HAP-1 (cell line): ENCODE data around the gene NEK7.

ENCODE experiments used
- DNase-seq, 2 experiments: peaks; one replicate each; pipeline ENCODE4 v3.0.0-alpha.2; 2016 to 2020; ENCODE audit warnings: low spot score in 2 of 2
- H3K27me3 ChIP-seq: fragments of 250-450 bp; sonication (Bioruptor Pico); 2 replicates; pipeline ENCODE4 v1.5.1; 2020; ENCODE audit warnings: low read depth, mild to moderate bottlenecking, moderate library complexity
- H3K36me3 ChIP-seq: fragments of 250-450 bp; sonication (Bioruptor Pico); replicated peaks from 2 replicates; pipeline ENCODE4 v1.5.1; 2020; ENCODE audit warnings: mild to moderate bottlenecking
- H3K4me1 ChIP-seq: fragments of 250-450 bp; sonication (Bioruptor Pico); 2 replicates; pipeline ENCODE4 v1.5.1; 2020; ENCODE audit warnings: mild to moderate bottlenecking
- H3K4me3 ChIP-seq: fragments of 250-450 bp; sonication (Bioruptor Pico); 2 replicates; pipeline ENCODE4 v1.5.1; 2020; ENCODE audit warnings: mild to moderate bottlenecking, moderate library complexity
- H3K9me3 ChIP-seq: fragments of 250-450 bp; sonication (Bioruptor Pico); 2 replicates; pipeline ENCODE4 v1.5.1; 2020; ENCODE audit warnings: mild to moderate bottlenecking, moderate library complexity
- in situ Hi-C: fragments of 300-500 bp; cut with MboI; formaldehyde crosslinking; loops from 3 replicates; pipeline ENCODE4 v1.14.3; 2020; ENCODE audit warnings: low sequenced_read_pairs, inconsistent platforms, mixed read lengths

Gene NEK7

DNA sequence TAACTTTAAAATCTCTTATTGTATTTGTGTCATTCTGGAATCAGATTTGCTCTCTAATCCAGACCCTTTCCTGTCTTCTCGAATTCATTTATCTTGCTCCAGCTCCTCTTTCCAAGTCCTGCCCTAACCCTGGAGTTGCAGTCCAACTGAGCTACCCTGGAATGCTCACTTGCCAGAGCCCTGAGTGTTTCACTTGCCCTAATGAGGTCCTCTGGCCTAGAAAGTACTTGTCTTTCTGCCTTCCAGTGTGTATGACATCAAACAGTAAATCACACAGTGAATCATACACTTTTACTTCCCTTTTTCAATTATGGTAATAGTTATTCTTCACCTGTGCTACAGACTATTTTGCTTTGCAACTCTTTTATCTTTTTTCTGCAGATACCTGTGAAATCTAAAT is 96.9 kb downstream of the NEK7 start:
- Histone ChIP-seq H3K36me3 (no peaks in the 10 kb centered on the region), H3K4me1 (peaks cover 5% of the 10 kb centered on the region; the same call in 1 of the 2 replicates), H3K9me3 (no peaks in the 10 kb centered on the region), H3K27me3 (no peaks in the 10 kb centered on the region), H3K4me3 (no peak overlapping the region)
- no peak for DNase-seq
- in situ Hi-C loops = no loop called here

DNA sequence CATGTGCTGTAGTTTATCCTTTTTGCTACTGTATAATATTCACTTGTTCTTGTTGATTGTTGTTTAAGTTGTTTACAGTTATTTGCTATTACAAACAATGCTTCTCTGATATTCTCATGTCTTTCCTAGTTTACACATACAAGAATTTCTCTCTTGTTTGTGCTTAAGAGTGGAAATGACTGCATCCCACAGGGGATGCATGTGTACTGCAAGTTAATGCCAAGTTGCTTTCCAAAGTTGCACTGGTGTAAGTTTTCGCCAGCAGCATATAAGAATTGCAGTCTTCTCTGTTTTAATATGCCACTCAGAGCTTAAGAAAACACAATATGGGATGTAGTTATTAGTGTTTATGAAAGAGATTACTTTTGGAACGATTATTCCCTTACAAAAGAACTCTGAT is 97.7 kb downstream of the NEK7 start:
- peak; percentile 9 to 10 for DNase-seq
- in situ Hi-C loops = no loop called here
- H3K4me3 ChIP-seq = no peak overlapping the region

DNA sequence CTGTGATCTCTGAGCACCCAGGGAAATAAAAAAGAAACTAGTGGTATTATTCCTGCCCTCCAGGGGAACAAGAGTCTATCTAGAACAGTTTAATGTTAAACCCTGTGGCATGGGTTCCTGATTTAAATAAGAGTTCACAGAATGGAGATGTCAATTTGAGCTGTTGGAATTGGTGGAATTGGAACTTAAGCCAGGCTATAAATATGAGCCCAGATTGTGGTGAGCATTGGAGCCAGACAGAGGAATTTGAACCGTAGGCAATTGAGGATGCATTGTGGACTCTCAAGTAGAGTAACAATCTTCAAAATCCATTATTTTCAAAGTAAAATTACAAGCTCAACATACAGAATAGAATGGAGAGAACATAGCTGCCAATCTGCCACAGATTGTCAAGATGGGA is 98.2 kb downstream of the NEK7 start:
- Histone ChIP-seq H3K4me1 (peaks cover 5% of the 10 kb centered on the region; the same call in 1 of the 2 replicates), H3K27me3 (no peaks in the 10 kb centered on the region), H3K9me3 (no peaks in the 10 kb centered on the region), H3K4me3 (no peak overlapping the region), H3K36me3 (no peaks in the 10 kb centered on the region)
- in situ Hi-C loops = no loop called here
- peak in 1 of 2 experiments; percentile 26 for DNase-seq

More for the DNA sequence above, 97.7 kb downstream of the NEK7 start:
- no peaks in the 10 kb centered on the region for H3K9me3 ChIP-seq
- H3K36me3 ChIP-seq = no peaks in the 10 kb centered on the region
- H3K4me1 ChIP-seq = peaks cover 5% of the 10 kb centered on the region; the same call in 1 of the 2 replicates
- H3K27me3 ChIP-seq = no peaks in the 10 kb centered on the region

DNA sequence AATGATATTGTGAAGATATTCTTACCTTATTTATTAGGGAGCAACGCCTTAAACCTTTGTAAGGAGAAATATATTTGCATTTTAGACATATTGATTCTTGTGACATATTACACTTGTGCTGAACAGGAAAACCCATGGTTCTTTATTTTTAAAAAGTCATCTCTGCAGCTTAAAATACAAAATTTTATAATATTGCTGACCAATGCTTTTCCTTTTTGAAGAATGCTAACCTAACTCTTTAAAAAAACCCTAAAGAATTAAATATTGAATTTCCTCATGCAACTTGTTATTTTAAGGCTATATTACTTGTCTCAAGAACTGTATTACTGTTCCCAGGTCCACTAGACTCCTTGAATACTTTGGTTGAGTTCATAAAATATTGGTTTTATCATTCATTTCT is 99.0 kb downstream of the NEK7 start:
- in situ Hi-C loops = no loop called here
- no peak for DNase-seq
- H3K4me1 ChIP-seq = peaks cover 5% of the 10 kb centered on the region; the same call in 1 of the 2 replicates

DNA sequence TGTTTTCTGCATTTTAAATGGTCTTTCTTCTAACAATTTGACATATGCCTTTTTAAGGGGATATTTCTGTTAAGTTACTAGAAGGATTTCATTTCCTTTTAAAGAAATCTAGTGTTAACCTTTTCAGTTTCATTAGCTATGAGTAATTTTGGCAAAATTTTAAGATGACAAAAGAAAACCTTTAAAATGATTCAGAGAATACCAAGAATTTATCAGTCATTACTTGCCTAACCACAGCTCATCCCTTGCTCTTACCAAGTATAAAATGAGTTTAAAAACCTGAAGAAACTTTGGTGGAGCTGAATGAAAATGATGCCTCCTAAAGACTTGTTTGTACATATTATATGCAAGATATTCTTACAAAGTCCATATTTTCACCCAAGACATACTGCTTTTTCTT is 101.7 kb downstream of the NEK7 start:
- H3K36me3 ChIP-seq = no peaks in the 10 kb centered on the region
- no peaks in the 10 kb centered on the region for H3K9me3 ChIP-seq
- no peaks in the 10 kb centered on the region for H3K27me3 ChIP-seq
- no peak overlapping the region for H3K4me3 ChIP-seq
- H3K4me1 ChIP-seq = peaks cover 5% of the 10 kb centered on the region; the same call in 1 of the 2 replicates
- no peak for DNase-seq
- in situ Hi-C loops = no loop called here

More for the DNA sequence above, 99.0 kb downstream of the NEK7 start:
- H3K27me3 ChIP-seq = no peaks in the 10 kb centered on the region
- H3K4me3 ChIP-seq = no peak overlapping the region
- H3K9me3 ChIP-seq = no peaks in the 10 kb centered on the region
- no peaks in the 10 kb centered on the region for H3K36me3 ChIP-seq

DNA sequence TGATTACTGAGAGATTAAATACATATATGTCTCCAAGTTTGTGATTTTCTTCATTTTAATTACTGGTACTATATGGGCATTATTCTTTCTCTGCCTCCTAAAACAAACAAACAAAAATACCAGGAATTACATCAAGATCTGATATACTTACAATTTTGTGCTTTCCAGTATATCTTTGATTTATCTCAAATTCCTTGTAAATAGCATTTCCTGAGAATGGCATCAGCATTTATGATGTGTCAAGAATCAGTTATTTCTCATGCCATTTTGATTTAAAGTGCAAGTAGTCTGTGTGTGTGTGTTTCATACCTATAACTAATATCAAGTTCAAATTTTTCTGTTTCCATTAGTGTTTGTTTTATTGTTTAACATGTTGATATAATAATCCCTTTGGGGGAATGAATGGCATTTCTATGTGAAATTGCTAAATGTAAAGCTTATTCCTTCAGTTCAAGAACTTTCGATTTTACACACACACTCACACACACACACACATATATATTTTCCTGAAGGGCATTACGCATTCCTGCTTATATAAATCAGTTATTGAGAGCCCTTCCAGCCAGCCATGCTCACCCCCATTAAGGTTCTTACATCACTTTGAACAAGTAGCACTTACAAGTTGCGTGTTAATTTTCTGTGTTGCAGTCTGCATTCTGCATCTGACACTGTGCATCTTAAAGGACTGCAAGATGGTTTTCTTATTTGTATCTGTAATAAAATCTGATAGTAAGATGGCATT is 102.7 kb downstream of the NEK7 start:
- H3K4me3 ChIP-seq = no peak overlapping the region
- no peak for DNase-seq
- H3K4me1 ChIP-seq = peaks cover 5% of the 10 kb centered on the region; the same call in 1 of the 2 replicates
- H3K27me3 ChIP-seq = no peaks in the 10 kb centered on the region
- H3K9me3 ChIP-seq = no peaks in the 10 kb centered on the region
- no peaks in the 10 kb centered on the region for H3K36me3 ChIP-seq
- in situ Hi-C loops = no loop called here

DNA sequence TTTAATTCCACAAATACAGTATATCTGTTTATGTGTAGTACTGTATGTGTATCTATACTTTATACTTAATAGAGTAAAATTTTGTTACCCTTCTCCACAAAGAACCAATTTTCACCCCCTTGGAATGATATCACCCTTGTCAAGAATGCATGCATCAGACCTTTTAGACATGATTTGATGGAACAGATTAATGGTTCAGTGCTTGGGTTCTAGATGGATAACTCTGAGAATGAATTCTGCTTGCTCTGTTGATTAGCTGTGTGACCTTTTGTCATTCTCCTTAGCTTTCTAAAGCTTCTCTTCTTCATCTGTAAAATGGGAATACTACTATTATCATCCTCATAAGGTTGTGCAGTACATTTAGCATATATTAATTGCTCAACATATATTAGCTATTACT is 105.1 kb downstream of the NEK7 start:
- no peak for DNase-seq
- H3K4me3 ChIP-seq = no peak overlapping the region
- no peaks in the 10 kb centered on the region for H3K27me3 ChIP-seq
- H3K9me3 ChIP-seq = no peaks in the 10 kb centered on the region
- in situ Hi-C loops = no loop called here
- no peaks in the 10 kb centered on the region for H3K4me1 ChIP-seq
- no peaks in the 10 kb centered on the region for H3K36me3 ChIP-seq

DNA sequence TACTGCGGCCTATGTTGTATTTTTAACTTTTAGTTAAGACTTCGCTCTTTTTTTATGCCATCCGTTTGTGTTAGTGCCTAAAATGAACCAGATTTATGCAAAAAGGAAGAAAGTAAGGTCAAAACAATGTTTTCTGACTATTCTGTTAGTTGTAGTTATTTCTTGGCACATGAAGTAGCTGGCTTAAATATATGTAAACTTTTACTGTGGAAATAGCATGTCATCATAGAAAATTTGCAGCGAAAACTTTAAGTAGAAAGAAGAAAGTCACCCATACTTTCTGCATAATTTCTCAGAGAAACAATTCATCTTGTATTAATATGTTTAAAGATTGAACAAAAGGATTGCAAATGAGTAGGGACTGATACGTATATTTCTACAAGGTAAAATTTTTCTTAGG is 106.4 kb downstream of the NEK7 start:
- no peaks in the 10 kb centered on the region for H3K27me3 ChIP-seq
- H3K9me3 ChIP-seq = no peaks in the 10 kb centered on the region
- no peaks in the 10 kb centered on the region for H3K4me1 ChIP-seq
- H3K36me3 ChIP-seq = no peaks in the 10 kb centered on the region
- no peak overlapping the region for H3K4me3 ChIP-seq
- no peak for DNase-seq
- in situ Hi-C loops = no loop called here

DNA sequence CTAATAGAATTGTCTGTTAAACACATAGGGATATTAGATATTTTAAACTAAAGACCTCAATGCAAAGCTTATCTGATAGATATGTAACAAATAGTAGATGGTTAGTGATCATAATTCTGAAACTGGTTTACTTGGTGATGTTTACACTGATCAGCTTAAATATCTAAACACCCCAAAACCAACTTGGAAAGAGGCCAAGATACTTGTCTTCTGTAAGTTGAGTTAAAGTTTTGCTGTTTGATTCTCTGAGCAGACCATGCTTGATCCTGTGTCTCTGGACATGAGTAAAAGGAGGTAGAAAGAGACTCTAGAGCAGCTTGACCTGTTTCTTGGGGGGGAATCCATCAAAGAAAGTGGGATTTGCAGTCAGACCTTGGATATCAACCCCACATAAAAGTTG is 107.5 kb downstream of the NEK7 start:
- H3K27me3 ChIP-seq = no peaks in the 10 kb centered on the region
- no peak for DNase-seq
- no peaks in the 10 kb centered on the region for H3K9me3 ChIP-seq
- no peaks in the 10 kb centered on the region for H3K36me3 ChIP-seq
- in situ Hi-C loops = no loop called here
- H3K4me3 ChIP-seq = no peak overlapping the region
- H3K4me1 ChIP-seq = no peaks in the 10 kb centered on the region

DNA sequence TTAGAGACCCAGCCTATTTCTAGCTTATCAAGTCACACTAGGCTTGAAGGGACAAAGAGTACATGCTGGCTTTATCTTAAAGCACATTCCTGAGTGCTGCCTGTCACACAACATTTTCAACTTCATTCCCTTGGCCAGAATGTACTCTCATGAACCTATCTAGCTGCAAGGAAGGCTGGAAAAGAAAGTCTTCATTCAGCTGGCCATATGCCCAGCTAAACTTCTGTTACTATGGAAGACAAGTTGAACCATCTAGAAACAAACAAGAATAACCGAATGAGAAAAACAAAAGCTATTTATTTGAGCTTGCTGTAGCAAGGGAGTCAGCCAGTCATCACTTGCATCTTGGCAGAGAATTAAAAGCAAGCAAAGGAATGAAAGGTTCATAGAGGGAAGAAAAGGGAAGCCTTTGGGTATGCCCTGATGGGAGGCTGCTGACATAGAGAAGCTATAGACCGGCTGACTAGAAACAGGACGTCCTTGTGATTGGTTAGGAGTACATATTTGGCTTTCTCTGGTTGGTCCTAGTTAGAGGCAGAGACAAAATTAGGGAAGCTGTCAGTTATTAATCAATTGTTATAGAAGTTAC is 108.4 kb downstream of the NEK7 start:
- Histone ChIP-seq H3K4me1 (no peaks in the 10 kb centered on the region), H3K27me3 (no peaks in the 10 kb centered on the region), H3K4me3 (no peak overlapping the region), H3K36me3 (no peaks in the 10 kb centered on the region), H3K9me3 (no peaks in the 10 kb centered on the region)
- no peak for DNase-seq
- in situ Hi-C loops = no loop called here

DNA sequence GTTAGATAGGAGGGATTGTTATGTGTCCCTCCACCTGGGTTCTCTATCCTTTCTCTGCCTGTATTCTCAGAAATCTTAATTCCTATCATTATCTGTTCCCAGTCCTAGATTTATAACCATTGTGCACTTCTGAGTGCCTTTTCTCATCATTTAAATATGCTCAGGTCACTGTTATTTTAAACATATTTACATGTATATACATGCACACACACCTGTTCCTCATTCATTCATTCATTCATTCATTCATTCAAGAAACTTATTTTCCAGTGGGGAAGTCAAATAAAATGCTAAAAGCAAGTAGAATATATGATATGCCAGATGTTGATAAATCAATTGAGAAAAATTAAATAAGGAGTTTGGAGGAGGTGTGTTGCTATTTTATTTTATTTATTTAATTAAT is 110.3 kb downstream of the NEK7 start:
- H3K4me1 ChIP-seq = no peaks in the 10 kb centered on the region
- in situ Hi-C loops = no loop called here
- no peaks in the 10 kb centered on the region for H3K36me3 ChIP-seq
- no peaks in the 10 kb centered on the region for H3K27me3 ChIP-seq
- no peak overlapping the region for H3K4me3 ChIP-seq
- DNase-seq = no peak
- H3K9me3 ChIP-seq = no peaks in the 10 kb centered on the region

DNA sequence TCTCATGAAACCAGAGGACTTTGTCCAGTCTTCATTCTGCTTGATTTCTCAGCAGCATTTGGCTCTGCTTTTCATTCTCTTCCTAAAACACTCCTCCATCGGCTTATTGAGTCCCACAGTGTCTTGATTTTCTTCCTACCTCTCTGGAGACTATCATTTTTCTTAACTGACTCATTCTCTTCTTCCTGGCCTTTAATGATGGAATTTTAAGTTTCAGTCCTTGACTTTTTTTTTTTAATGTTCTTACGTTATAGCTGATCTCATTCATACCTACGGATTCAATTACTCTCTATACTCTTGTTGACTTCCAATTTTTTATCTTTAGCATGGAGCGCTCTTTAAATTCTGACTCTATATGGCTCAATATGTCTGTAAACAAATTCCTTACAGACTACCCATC is 111.1 kb downstream of the NEK7 start:
- no peak overlapping the region for H3K4me3 ChIP-seq
- no peaks in the 10 kb centered on the region for H3K4me1 ChIP-seq
- no peak for DNase-seq
- H3K9me3 ChIP-seq = no peaks in the 10 kb centered on the region
- H3K36me3 ChIP-seq = no peaks in the 10 kb centered on the region
- in situ Hi-C loops = no loop called here
- no peaks in the 10 kb centered on the region for H3K27me3 ChIP-seq

DNA sequence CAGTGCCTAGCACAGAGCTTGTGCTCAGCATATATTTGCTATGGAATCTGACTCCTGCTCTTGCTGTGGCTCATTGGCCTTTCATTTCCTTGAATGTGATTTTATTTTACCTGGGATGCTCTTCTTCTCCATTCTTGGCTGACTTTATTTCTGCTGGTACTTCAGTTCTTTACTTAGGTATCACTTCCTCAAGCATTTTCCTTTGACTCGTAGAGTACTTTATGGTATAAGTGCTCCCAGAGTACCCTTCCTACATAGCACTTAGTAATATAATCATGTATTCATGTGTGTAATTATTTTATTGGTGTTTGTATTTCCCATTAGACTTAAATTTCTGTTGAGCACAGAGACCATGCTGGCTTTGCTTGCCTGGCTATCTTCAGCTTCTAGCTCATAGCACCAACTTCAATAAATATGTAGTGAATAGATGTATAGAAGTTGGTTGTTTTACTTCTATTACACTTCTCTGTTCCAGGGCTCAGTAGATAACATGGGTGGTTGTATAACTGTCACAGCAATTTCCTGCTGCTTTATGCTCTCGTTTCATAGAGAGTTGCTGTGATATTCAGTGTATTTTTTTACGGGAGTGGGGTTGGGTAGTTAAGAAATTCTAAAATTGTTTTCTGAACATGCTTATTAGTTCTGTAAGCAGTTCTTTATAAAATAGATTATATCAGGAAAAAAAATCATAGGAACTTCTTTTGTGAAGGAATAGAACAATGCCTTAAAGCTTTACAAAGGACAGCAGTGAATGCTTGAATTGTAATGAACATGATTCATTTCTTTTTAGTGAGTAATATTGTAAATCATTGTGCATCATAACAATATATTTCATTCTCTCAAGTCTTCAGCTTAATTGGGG is 112.2 kb downstream of the NEK7 start:
- Histone ChIP-seq H3K9me3 (no peaks in the 10 kb centered on the region), H3K36me3 (no peaks in the 10 kb centered on the region), H3K4me3 (no peak overlapping the region), H3K4me1 (no peaks in the 10 kb centered on the region), H3K27me3 (no peaks in the 10 kb centered on the region)
- in situ Hi-C loops = no loop called here
- DNase-seq = no peak

DNA sequence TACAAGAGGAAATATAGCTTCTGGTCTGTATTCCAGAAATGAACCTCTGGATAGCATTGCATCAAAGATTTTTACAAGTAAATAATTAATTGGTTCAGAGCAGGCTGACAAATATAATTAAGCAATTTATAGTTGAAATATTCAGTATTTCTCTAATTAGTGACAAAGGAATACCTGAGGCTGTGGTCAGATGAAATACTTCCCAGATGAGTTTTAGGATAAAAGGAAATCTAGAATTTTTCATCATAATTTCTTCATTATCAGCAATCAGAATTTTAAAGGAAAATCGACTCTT is 112.8 kb downstream of the NEK7 start:
- no peak for DNase-seq
- Histone ChIP-seq H3K36me3 (no peaks in the 10 kb centered on the region), H3K27me3 (no peaks in the 10 kb centered on the region), H3K4me3 (no peak overlapping the region), H3K4me1 (no peaks in the 10 kb centered on the region), H3K9me3 (no peaks in the 10 kb centered on the region)
- in situ Hi-C loops = no loop called here
